ENCODE data around the gene PLXNB2. TPM values are rescaled to one million over a fixed set of nuclear protein-coding genes. Genes with fewer than 3 reads are reported as not detected.

Gene PLXNB2
- total RNA-seq, 1 experiment from 2014 or later: 236 TPM

GRCh38 chr22:50246242-50247175, 60.9 kb downstream of the PLXNB2 start:
- Histone ChIP-seq H3K9ac (ENCODE audit: low read length) (peak overlapping the region; percentile 92; the same call in 1 of the 2 replicates), H2AFZ (ENCODE audit: low read depth, low read length, poor library complexity, severe bottlenecking) (no peak overlapping the region), H3K36me3 (ENCODE audit: control insufficient read depth in 1 of 2, insufficient read depth in 2 of 2, low read length in 2 of 2) (peaks cover 0 to 17% of the 10 kb centered on the region in 2 experiments; a peak in 1 of 4 replicates), H3K79me2 (ENCODE audit: insufficient read depth, low read length) (peaks cover 77% of the 10 kb centered on the region), H3K4me1 (ENCODE audit: control insufficient read depth in 1 of 2, insufficient read depth in 2 of 2, low read length in 2 of 2) (peaks cover 28 to 69% of the 10 kb centered on the region in 2 experiments), H4K20me1 (ENCODE audit: insufficient read depth) (no peaks in the 10 kb centered on the region), H3K27ac (ENCODE audit: low read depth, low read length) (peak overlapping the region; percentile 81), H3K9me2 (ENCODE audit: insufficient read depth) (no peaks in the 10 kb centered on the region), H3K4me2 (ENCODE audit: low read length) (peak overlapping the region; percentile 92), H3K27me3 (ENCODE audit: insufficient read depth, low read length) (no peaks in the 10 kb centered on the region), H3K9me3 (ENCODE audit: control insufficient read depth in 1 of 2, insufficient read depth in 1 of 2, low read depth in 1 of 2, low read length in 2 of 2) (no peaks in the 10 kb centered on the region), H3K4me3 (replicated peaks in 1 of 2; ENCODE audit: low read depth in 1 of 2, low read length in 2 of 2) (peak overlapping the region; percentile 93 to 95)
- CTCF ChIA-PET: no interaction called here
- POLR2A ChIA-PET: no interaction called here
- no TSS peak for BruUV-seq (replicated peaks)
- TF ChIP-seq CTCF (IDR thresholded peaks at IDR 0.05 in 2 of 3, conservative IDR thresholded peaks at IDR 0.05 in 1 of 3; ENCODE audit: borderline replicate concordance in 1 of 3, insufficient read depth in 1 of 3, low read depth in 2 of 3, low read length in 2 of 3) (peak in 1 of 3 experiments; percentile 38; a peak in 2 of 6 replicates), YY1 (IDR thresholded peaks at IDR 0.05; ENCODE audit: extremely low read depth, insufficient replicate concordance, low read depth, low read length) (no peak)
- intact Hi-C loops (cut with micrococcal nuclease): no loop called here
- RAD21 ChIA-PET (ENCODE audit: low non-redundant PET in 1 of 2, low total read pairs in 2 of 2, uncharacterized antibody in 2 of 2, unreplicated experiment in 2 of 2): no interaction called here
- DNase-seq (ENCODE audit: low read depth, low spot score): no peak
- ATAC-seq: no peak
